DND-41 (cell line): ENCODE data around the gene GFAP.

Source experiments
- ATAC-seq: fragments of 200-7000 bp; cut with Tn5 transposase; 3 replicates; pipeline ENCODE4 v1.9.1; 2021; ENCODE audit warnings: low read depth; ENCODE audit not compliant: insufficient read depth
- DNase-seq: peaks from one replicate; pipeline ENCODE4 v3.0.0-alpha.2; 2020
- H2AFZ ChIP-seq: 2 replicates; pipeline ENCODE4 v1.6.0; 2012; ENCODE audit warnings: low read depth, low read length
- H3K27ac ChIP-seq: 2 replicates; pipeline ENCODE4 v1.5.1; 2012; ENCODE audit warnings: low read length, inconsistent platforms
- H3K27me3 ChIP-seq: fragments of 200-600 bp; sonication (generic); 2 replicates; pipeline ENCODE4 v1.6.0; 2012; ENCODE audit warnings: low read length, mild to moderate bottlenecking, inconsistent platforms; ENCODE audit not compliant: insufficient read depth, poor library complexity
- H3K36me3 ChIP-seq: 2 replicates; pipeline ENCODE4 v1.5.1; 2012; ENCODE audit warnings: low read length, inconsistent platforms; ENCODE audit not compliant: insufficient read depth
- H3K4me1 ChIP-seq: 2 replicates; pipeline ENCODE4 v1.5.1; 2012; ENCODE audit warnings: mild to moderate bottlenecking, low read length; ENCODE audit not compliant: insufficient read depth
- H3K4me2 ChIP-seq: 2 replicates; pipeline ENCODE4 v1.6.0; 2012; ENCODE audit warnings: mild to moderate bottlenecking, moderate library complexity, low read length, inconsistent platforms; ENCODE audit not compliant: insufficient read depth
- H3K4me3 ChIP-seq, 2 experiments: fragments of 200-600 bp in 1 of 2; shearing (Covaris generic) in 1 of 2; 2 replicates each; pipeline ENCODE4 v1.5.1; 2012 to 2016; ENCODE audit warnings: inconsistent platforms in 2 of 2, low read length in 2 of 2, mild to moderate bottlenecking in 2 of 2, low read depth in 1 of 2, moderate library complexity in 1 of 2
- H3K79me2 ChIP-seq: 2 replicates; pipeline ENCODE4 v1.6.0; 2012; ENCODE audit warnings: low read length, inconsistent platforms; ENCODE audit not compliant: insufficient read depth
- H3K9ac ChIP-seq: 2 replicates; pipeline ENCODE4 v1.6.0; 2012; ENCODE audit warnings: low read depth, mild to moderate bottlenecking, inconsistent platforms, low read length, moderate library complexity
- H3K9me3 ChIP-seq: 2 replicates; pipeline ENCODE4 v1.5.1; 2012; ENCODE audit warnings: low read length, moderate library complexity, mild to moderate bottlenecking, inconsistent platforms; ENCODE audit not compliant: insufficient read depth, severe bottlenecking
- H4K20me1 ChIP-seq: 2 replicates; pipeline ENCODE4 v1.6.0; 2012; ENCODE audit warnings: low read length; ENCODE audit not compliant: insufficient read depth
- CTCF ChIP-seq: IDR thresholded peaks from 2 replicates; pipeline ENCODE4 v1.5.1; 2012; ENCODE audit warnings: borderline replicate concordance, low read length, moderate library complexity, mild to moderate bottlenecking; ENCODE audit not compliant: poor library complexity, severe bottlenecking; ENCODE audit errors: extremely low read depth
- EZH2 ChIP-seq: IDR thresholded peaks from 3 replicates; pipeline ENCODE4 v1.6.1; 2012; ENCODE audit warnings: borderline replicate concordance, low read depth, mild to moderate bottlenecking, moderate library complexity, low read length, inconsistent platforms; ENCODE audit not compliant: severe bottlenecking

The GFAP gene

GRCh38 chr17:44931376-44931775 lies 16.1 kb upstream of the GFAP start:
- H3K4me2 ChIP-seq = no peak overlapping the region
- H4K20me1 ChIP-seq = peaks cover 78% of the 10 kb centered on the region
- TF ChIP-seq CTCF (no peak), EZH2 (no peak)
- DNase-seq (no peak), ATAC-seq (no peak)
- no peaks in the 10 kb centered on the region for H3K9me3 ChIP-seq
- H3K79me2 ChIP-seq = peaks cover 22% of the 10 kb centered on the region
- H2AFZ ChIP-seq = no peak overlapping the region
- no peak overlapping the region for H3K4me3 ChIP-seq
- H3K36me3 ChIP-seq = peaks cover 100% of the 10 kb centered on the region
- no peak overlapping the region for H3K9ac ChIP-seq
- H3K27ac ChIP-seq = no peak overlapping the region
- no peaks in the 10 kb centered on the region for H3K27me3 ChIP-seq
- H3K4me1 ChIP-seq = no peaks in the 10 kb centered on the region

- ATAC-seq (no peak), DNase-seq (no peak)
- Histone ChIP-seq H3K27ac (no peak overlapping the region), H3K27me3 (no peaks in the 10 kb centered on the region), H3K36me3 (peaks cover 100% of the 10 kb centered on the region), H4K20me1 (peaks cover 77% of the 10 kb centered on the region), H3K79me2 (peaks cover 15% of the 10 kb centered on the region), H3K4me1 (no peaks in the 10 kb centered on the region), H3K9me3 (no peaks in the 10 kb centered on the region), H3K9ac (no peak overlapping the region), H3K4me2 (no peak overlapping the region), H3K4me3 (no peak overlapping the region), H2AFZ (no peak overlapping the region)
- no peak for TF ChIP-seq CTCF
- TF ChIP-seq EZH2 = no peak
Observed at GRCh38 chr17:44930667-44931066, 15.4 kb upstream of the GFAP start.

- ATAC-seq (no peak), DNase-seq (no peak)
- Histone ChIP-seq H2AFZ (no peak overlapping the region), H4K20me1 (peaks cover 67% of the 10 kb centered on the region), H3K4me2 (no peak overlapping the region), H3K4me1 (no peaks in the 10 kb centered on the region), H3K79me2 (0 out of 2 replicates have a peak, but pooled peaks cover 2% of the 10 kb centered on the region), H3K36me3 (peaks cover 85% of the 10 kb centered on the region), H3K9ac (no peak overlapping the region), H3K27ac (no peak overlapping the region), H3K27me3 (no peaks in the 10 kb centered on the region), H3K4me3 (no peak overlapping the region), H3K9me3 (no peaks in the 10 kb centered on the region)
- TF ChIP-seq EZH2 (no peak), CTCF (no peak)
Observed at GRCh38 chr17:44928950-44929720, 13.8 kb upstream of the GFAP start.
